ENCODE results near the gene NFATC2.

DNA sequence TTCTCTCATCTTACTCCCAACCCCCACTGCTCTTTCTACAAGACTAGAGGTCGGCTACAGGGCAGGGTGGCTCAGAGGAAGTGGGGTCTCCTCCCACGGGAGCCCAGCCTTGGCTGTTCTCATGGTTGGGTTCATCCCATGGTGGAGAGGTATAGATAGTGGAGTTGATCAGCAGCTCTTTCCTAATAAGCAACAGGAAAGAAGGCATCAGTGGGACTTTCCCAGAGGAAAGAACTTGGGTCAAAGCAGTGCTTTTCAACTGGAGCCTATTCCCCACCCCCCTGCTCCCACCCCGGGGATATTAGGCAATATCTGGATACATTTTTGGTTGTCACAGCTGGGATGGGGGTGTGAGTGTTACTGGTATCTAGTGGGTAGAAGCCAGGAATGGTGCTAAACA, 200.9 kb downstream of the NFATC2 start:
- no peak for TF ChIP-seq POLR2AphosphoS5 (IDR thresholded peaks at IDR 0.05; ENCODE audit: low read depth)
- TF ChIP-seq GABPA (IDR thresholded peaks at IDR 0.05; ENCODE audit: low read depth): no peak

Data from HL-60 (cell line).